ENCODE results near the gene TMEM267. TPM values are rescaled to one million over a fixed set of nuclear protein-coding genes. Genes with fewer than 3 reads are reported as not detected.

Gene TMEM267
- total and polyA plus RNA-seq, 2 of the 8 experiments (the other 6 are each of a cell fraction or from before 2014, with no cell fraction given), result 4.8 to 6.2 TPM

GRCh38 chr5:43433382-43433781 lies 50.3 kb downstream of the TMEM267 start:
- no peak overlapping the region for H3K4me2 ChIP-seq (ENCODE audit: insufficient read depth in 1 of 2, low read depth in 2 of 2, low read length in 2 of 2)
- H3K79me2 ChIP-seq (ENCODE audit: control insufficient read depth in 1 of 2, insufficient read depth in 2 of 2, low read length in 2 of 2), result no peaks in the 10 kb centered on the region
- no peaks in the 10 kb centered on the region for H3K27me3 ChIP-seq (replicated peaks in 1 of 4; ENCODE audit: control insufficient read depth in 3 of 4, extremely low read depth in 1 of 4, insufficient read depth in 3 of 4, low read length in 3 of 4)
- no peak overlapping the region for H4K5ac ChIP-seq (ENCODE audit: insufficient read length, low read depth, low read length)
- H3K79me1 ChIP-seq (ENCODE audit: low read depth, low read length), result no peaks in the 10 kb centered on the region
- no peaks in the 10 kb centered on the region for H3K9me3 ChIP-seq (ENCODE audit: insufficient read depth in 2 of 2, low read depth in 1 of 2, low read length in 1 of 2)
- no peak overlapping the region for H3K4ac ChIP-seq (replicated peaks; ENCODE audit: insufficient read length, low read depth, low read length)
- POLR2A ChIA-PET (ENCODE audit: partially characterized antibody), result no interaction called here
- no peak for TF ChIP-seq EZH2 (IDR thresholded peaks at IDR 0.05; ENCODE audit: low read depth, low read length, severe bottlenecking)
- TF ChIP-seq NRF1 (IDR thresholded peaks at IDR 0.05; ENCODE audit: low read depth, low read length), result no peak
- no peak overlapping the region for H2BK120ac ChIP-seq (replicated peaks; ENCODE audit: low read depth, low read length)
- FAIRE-seq, result no peak
- no peaks in the 10 kb centered on the region for H3K4me1 ChIP-seq (replicated peaks in 1 of 4; ENCODE audit: control insufficient read depth in 3 of 4, insufficient read depth in 4 of 4, low read length in 3 of 4)
- H2AFZ ChIP-seq (ENCODE audit: low read length), result no peak overlapping the region
- H2BK5ac ChIP-seq (ENCODE audit: low read depth, low read length), result no peak overlapping the region
- no peak overlapping the region for H2AK5ac ChIP-seq (ENCODE audit: low read depth, low read length)
- H4K91ac ChIP-seq (replicated peaks; ENCODE audit: insufficient read length, low read length), result no peak overlapping the region
- H3K4me3 ChIP-seq (ENCODE audit: extremely low read depth in 1 of 4, insufficient read depth in 2 of 4, low read depth in 3 of 4, low read length in 4 of 4), result no peak overlapping the region
- no peak overlapping the region for H4K8ac ChIP-seq (ENCODE audit: extremely low read depth, insufficient read depth, low read length)
- WGBS, 2 experiments (ENCODE audit: extremely low coverage in 1 of 2, insufficient coverage in 1 of 2, insufficient read length in 1 of 2, insufficient replicate concordance in 2 of 2, low coverage in 1 of 2, low lambda C conversion rate in 2 of 2, missing lambda C conversion rate in 1 of 2), result 84% methylated on average over 4 of the region's 4 CpGs; no CpG with 5 or more reads in 1 of the 2 experiments
- H2BK20ac ChIP-seq (ENCODE audit: low read length), result no peak overlapping the region
- no peak overlapping the region for H3K14ac ChIP-seq (ENCODE audit: insufficient read length)
- H3K56ac ChIP-seq (replicated peaks; ENCODE audit: insufficient read length, low read depth, low read length), result no peak overlapping the region
- H4K20me1 ChIP-seq (replicated peaks in 1 of 2; ENCODE audit: control insufficient read depth in 1 of 2, insufficient read depth in 2 of 2, low read length in 2 of 2), result no peaks in the 10 kb centered on the region
- H3K23me2 ChIP-seq (ENCODE audit: low read depth, low read length), result no peaks in the 10 kb centered on the region
- H2BK15ac ChIP-seq (ENCODE audit: low read length), result no peak overlapping the region
- no peak overlapping the region for H3K18ac ChIP-seq (ENCODE audit: extremely low read depth, low read length)
- no peak overlapping the region for H2BK12ac ChIP-seq (ENCODE audit: low read depth, low read length)
- DNase-seq (ENCODE audit: low read depth in 1 of 2, low spot score in 2 of 2), result no peak
- H3K9ac ChIP-seq (replicated peaks in 1 of 4; ENCODE audit: extremely low read depth in 1 of 4, low read depth in 3 of 4, low read length in 3 of 4), result no peak overlapping the region
- no peak overlapping the region for H3K23ac ChIP-seq (ENCODE audit: insufficient read length)
- no peaks in the 10 kb centered on the region; a peak in 2 of 8 replicates for H3K36me3 ChIP-seq (ENCODE audit: control insufficient read depth in 2 of 4, insufficient read depth in 4 of 4, low read length in 3 of 4)
- no peak overlapping the region for H3K27ac ChIP-seq (ENCODE audit: low read depth, low read length)
- CTCF ChIA-PET (ENCODE audit: partially characterized antibody), result no interaction called here

Data from H1 (cell line).